SK-N-SH (cell line): Measurements from ENCODE around the gene PPL. TPM values are rescaled to one million over a fixed set of nuclear protein-coding genes. Genes with fewer than 3 reads are reported as not detected.

ENCODE experiments used
- CTCF ChIA-PET: fragments of 300-600, 350-600 bp; formaldehyde crosslinking; extraction: SDS; loops from one replicate; lab custom pipeline; 2021; lab: Yijun Ruan, JAX
- POLR2A ChIA-PET: fragments of 350-600 bp; sonication (Branson Sonifier 250); formaldehyde crosslinking; extraction: SDS; loops from one replicate; lab custom pipeline; 2020; ENCODE audit warnings: antibody characterized with exemption, inconsistent platforms; lab: Yijun Ruan, JAX
- DNase-seq: peaks from one replicate; pipeline ENCODE4 v3.0.0; 2012
- H2AFZ ChIP-seq: fragments of 200-600 bp; sonication (generic); 2 replicates; pipeline ENCODE4 v1.8.1; 2016; ENCODE audit warnings: antibody characterized with exemption, mild to moderate bottlenecking, low read depth
- H3F3A ChIP-seq: fragments of 200-600 bp; sonication (generic); replicated peaks from 2 replicates; pipeline ENCODE3; 2016; ENCODE audit warnings: antibody characterized with exemption, mild to moderate bottlenecking; ENCODE audit not compliant: insufficient read depth
- H3K27ac ChIP-seq, 2 experiments: fragments of 200-500 bp in 1 of 2; fragments of 200-600 bp in 1 of 2; sonication (Bioruptor generic) in 1 of 2; sonication (generic), shearing (Covaris generic) in 1 of 2; 2 replicates each; pipeline versions ENCODE4 v1.5.1 to v1.6.1; 2014 to 2016; ENCODE audit warnings: low read depth in 2 of 2, inconsistent platforms in 1 of 2, low read length in 1 of 2, mild to moderate bottlenecking in 1 of 2, mixed read lengths in 1 of 2
- H3K27me3 ChIP-seq: fragments of 200-600 bp; sonication (generic), shearing (Covaris generic); 2 replicates; pipeline ENCODE4 v1.6.1; 2016; ENCODE audit warnings: mixed run types; ENCODE audit not compliant: insufficient read depth
- H3K36me3 ChIP-seq, 2 experiments: fragments of 200-500 bp in 1 of 2; fragments of 200-600 bp in 1 of 2; sonication (Bioruptor generic) in 1 of 2; sonication (generic) in 1 of 2; replicated peaks in 1 of 2; 2 replicates each; pipeline versions ENCODE3 to v1.5.1; 2014 to 2016; ENCODE audit warnings: low read length in 1 of 2, mild to moderate bottlenecking in 1 of 2; ENCODE audit not compliant: insufficient read depth in 2 of 2, control insufficient read depth in 1 of 2
- H3K4me1 ChIP-seq, 2 experiments: fragments of 200-500 bp in 1 of 2; fragments of 200-600 bp in 1 of 2; sonication (Bioruptor generic) in 1 of 2; sonication (generic), shearing (Covaris generic) in 1 of 2; 2 replicates each; pipeline versions ENCODE4 v1.5.1 to v1.6.1; 2014 to 2016; ENCODE audit warnings: low read depth in 1 of 2, low read length in 1 of 2, mixed run types in 1 of 2; ENCODE audit not compliant: insufficient read depth in 2 of 2, control insufficient read depth in 1 of 2
- H3K4me2 ChIP-seq: fragments of 200-600 bp; sonication (generic), shearing (Covaris generic); 2 replicates; pipeline ENCODE4 v1.6.1; 2017; ENCODE audit warnings: mixed run types
- H3K4me3 ChIP-seq, 2 experiments: fragments of 200-500 bp in 1 of 2; fragments of 200-600 bp in 1 of 2; sonication (Bioruptor generic) in 1 of 2; sonication (generic), shearing (Covaris generic) in 1 of 2; 2 replicates each; pipeline versions ENCODE4 v1.5.1 to v1.8.1; 2014 to 2016; ENCODE audit warnings: low read depth in 2 of 2, inconsistent platforms in 1 of 2, low read length in 1 of 2, mild to moderate bottlenecking in 1 of 2, mixed read lengths in 1 of 2, moderate library complexity in 1 of 2
- H3K79me2 ChIP-seq: fragments of 200-600 bp; sonication (generic); 2 replicates; pipeline ENCODE4 v1.8.1; 2017; ENCODE audit warnings: mild to moderate bottlenecking; ENCODE audit not compliant: insufficient read depth
- H3K9ac ChIP-seq: fragments of 200-600 bp; sonication (generic); 2 replicates; pipeline ENCODE4 v1.6.1; 2017; ENCODE audit warnings: mixed run types
- H3K9me2 ChIP-seq: fragments of 200-600 bp; sonication (generic); 2 replicates; pipeline ENCODE4 v1.6.1; 2017; ENCODE audit warnings: mixed run types
- H3K9me3 ChIP-seq: fragments of 200-600 bp; sonication (generic); 2 replicates; pipeline ENCODE4 v1.6.1; 2017; ENCODE audit warnings: mixed run types, mild to moderate bottlenecking, moderate library complexity
- H4K20me1 ChIP-seq: fragments of 200-600 bp; sonication (generic); 2 replicates; pipeline ENCODE4 v1.6.1; 2017; ENCODE audit warnings: mild to moderate bottlenecking, mixed run types; ENCODE audit not compliant: insufficient read depth
- NFIC ChIP-seq: IDR thresholded peaks from 2 replicates; pipeline ENCODE4 v1.4.0; 2012; ENCODE audit warnings: borderline replicate concordance
- NRF1 ChIP-seq: IDR thresholded peaks from 2 replicates; pipeline ENCODE4 v1.6.1; 2012; ENCODE audit warnings: low read depth, mild to moderate bottlenecking, low read length
- RCOR1 ChIP-seq: fragments of 150-350 bp; IDR thresholded peaks from 2 replicates; pipeline ENCODE4 v1.6.1; 2017; ENCODE audit warnings: antibody characterized with exemption, low read length
- SIN3A ChIP-seq: IDR thresholded peaks from 2 replicates; pipeline ENCODE4 v1.6.1; 2012; ENCODE audit warnings: low read depth, mild to moderate bottlenecking, low read length, moderate library complexity, borderline replicate concordance
- TCF12 ChIP-seq: IDR thresholded peaks from 2 replicates; pipeline ENCODE4 v1.4.0; 2012
- YY1 ChIP-seq: IDR thresholded peaks from 2 replicates; pipeline ENCODE4 v1.4.0; 2012; ENCODE audit warnings: low read depth, mild to moderate bottlenecking
- WGBS: methylation state at CpG from one replicate; pipeline ENCODE4 v1.1.6; 2017; ENCODE audit warnings: low lambda C conversion rate; 5-methylcytosine and 5-hydroxymethylcytosine counted together
- polyA plus RNA-seq, 3 experiments: library from polyadenylated mRNA; depleted of rRNA; stranded (reverse); fragments of >200 nt; gene quantifications; 2 replicates each; pipeline ENCODE4 v1.2.3, GENCODE V29; 2012
- TF ChIP-seq, protein P1 (sequence below): IDR thresholded peaks from 2 replicates; pipeline ENCODE4 v1.6.1; 2012; ENCODE audit warnings: mild to moderate bottlenecking, low read depth, low read length, moderate library complexity
- TF ChIP-seq, protein P2 (sequence below): fragments of 200-600 bp; sonication (generic); IDR thresholded peaks from 2 replicates; pipeline ENCODE4 v1.6.1; 2017; ENCODE audit warnings: antibody characterized with exemption, mild to moderate bottlenecking, moderate library complexity
- TF ChIP-seq, protein P3 (sequence below): fragments of 150-350 bp; IDR thresholded peaks from 2 replicates; pipeline ENCODE4 v1.6.1; 2017; ENCODE audit warnings: antibody characterized with exemption, low read length, low read depth, borderline replicate concordance

PPL gene
- polyA plus RNA-seq, 1 of the 3 experiments (the other 2 are of a cell fraction) = 24.6 TPM

DNA sequence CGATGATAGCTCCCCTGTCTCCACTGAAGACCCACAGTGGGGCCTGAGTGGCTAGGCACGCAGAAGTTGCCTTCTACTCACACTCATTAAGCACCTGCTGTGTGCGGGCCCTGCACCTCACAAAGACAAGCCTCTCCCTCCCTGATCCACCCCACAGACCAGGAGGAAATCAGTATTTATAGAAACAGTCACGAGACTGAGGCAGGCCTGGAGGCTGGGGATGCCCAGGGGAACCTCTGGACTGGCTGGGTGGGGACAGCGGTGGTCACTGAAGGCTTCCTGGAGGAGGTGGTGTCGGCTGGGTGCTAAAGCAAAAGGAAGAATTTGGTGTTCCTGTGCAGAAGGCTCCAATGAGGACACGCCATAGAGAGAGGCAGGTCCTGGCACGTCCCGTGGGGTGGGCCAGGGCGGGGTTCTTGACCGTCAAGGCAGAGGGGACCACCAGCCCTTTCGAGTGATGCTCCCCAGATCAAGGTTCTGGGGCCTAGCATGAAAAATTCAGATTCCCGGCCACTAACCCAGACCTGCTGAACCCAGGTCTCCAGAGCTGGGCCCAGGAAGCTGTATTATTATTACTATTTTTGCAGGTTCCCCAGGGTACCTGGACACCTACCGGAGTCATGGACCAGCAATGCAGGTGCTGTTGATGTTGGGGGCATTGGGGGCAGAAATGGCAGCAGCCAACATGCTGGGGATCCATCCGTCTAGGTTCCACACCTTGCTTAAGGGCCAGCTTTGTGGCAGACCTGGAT is 23.0 kb downstream of the PPL start:
- ChIA-PET POLR2A (no interaction called here), CTCF (no interaction called here)
- WGBS = 93% methylated on average over 9 of the region's 15 CpGs

More for the DNA sequence above, 23.0 kb downstream of the PPL start:
- no peaks in the 10 kb centered on the region for H4K20me1 ChIP-seq
- H3K4me3 ChIP-seq = no peak overlapping the region
- no peak overlapping the region for H3K9ac ChIP-seq
- no peak for DNase-seq
- no peaks in the 10 kb centered on the region for H3F3A ChIP-seq
- no peaks in the 10 kb centered on the region for H3K36me3 ChIP-seq
- H3K9me3 ChIP-seq = no peaks in the 10 kb centered on the region
- H3K79me2 ChIP-seq = no peaks in the 10 kb centered on the region
- H2AFZ ChIP-seq = no peak overlapping the region
- TF ChIP-seq, protein P1, sequence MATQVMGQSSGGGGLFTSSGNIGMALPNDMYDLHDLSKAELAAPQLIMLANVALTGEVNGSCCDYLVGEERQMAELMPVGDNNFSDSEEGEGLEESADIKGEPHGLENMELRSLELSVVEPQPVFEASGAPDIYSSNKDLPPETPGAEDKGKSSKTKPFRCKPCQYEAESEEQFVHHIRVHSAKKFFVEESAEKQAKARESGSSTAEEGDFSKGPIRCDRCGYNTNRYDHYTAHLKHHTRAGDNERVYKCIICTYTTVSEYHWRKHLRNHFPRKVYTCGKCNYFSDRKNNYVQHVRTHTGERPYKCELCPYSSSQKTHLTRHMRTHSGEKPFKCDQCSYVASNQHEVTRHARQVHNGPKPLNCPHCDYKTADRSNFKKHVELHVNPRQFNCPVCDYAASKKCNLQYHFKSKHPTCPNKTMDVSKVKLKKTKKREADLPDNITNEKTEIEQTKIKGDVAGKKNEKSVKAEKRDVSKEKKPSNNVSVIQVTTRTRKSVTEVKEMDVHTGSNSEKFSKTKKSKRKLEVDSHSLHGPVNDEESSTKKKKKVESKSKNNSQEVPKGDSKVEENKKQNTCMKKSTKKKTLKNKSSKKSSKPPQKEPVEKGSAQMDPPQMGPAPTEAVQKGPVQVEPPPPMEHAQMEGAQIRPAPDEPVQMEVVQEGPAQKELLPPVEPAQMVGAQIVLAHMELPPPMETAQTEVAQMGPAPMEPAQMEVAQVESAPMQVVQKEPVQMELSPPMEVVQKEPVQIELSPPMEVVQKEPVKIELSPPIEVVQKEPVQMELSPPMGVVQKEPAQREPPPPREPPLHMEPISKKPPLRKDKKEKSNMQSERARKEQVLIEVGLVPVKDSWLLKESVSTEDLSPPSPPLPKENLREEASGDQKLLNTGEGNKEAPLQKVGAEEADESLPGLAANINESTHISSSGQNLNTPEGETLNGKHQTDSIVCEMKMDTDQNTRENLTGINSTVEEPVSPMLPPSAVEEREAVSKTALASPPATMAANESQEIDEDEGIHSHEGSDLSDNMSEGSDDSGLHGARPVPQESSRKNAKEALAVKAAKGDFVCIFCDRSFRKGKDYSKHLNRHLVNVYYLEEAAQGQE = no peak
- no peak for TF ChIP-seq TCF12
- no peak for TF ChIP-seq NRF1
- TF ChIP-seq, protein P2, sequence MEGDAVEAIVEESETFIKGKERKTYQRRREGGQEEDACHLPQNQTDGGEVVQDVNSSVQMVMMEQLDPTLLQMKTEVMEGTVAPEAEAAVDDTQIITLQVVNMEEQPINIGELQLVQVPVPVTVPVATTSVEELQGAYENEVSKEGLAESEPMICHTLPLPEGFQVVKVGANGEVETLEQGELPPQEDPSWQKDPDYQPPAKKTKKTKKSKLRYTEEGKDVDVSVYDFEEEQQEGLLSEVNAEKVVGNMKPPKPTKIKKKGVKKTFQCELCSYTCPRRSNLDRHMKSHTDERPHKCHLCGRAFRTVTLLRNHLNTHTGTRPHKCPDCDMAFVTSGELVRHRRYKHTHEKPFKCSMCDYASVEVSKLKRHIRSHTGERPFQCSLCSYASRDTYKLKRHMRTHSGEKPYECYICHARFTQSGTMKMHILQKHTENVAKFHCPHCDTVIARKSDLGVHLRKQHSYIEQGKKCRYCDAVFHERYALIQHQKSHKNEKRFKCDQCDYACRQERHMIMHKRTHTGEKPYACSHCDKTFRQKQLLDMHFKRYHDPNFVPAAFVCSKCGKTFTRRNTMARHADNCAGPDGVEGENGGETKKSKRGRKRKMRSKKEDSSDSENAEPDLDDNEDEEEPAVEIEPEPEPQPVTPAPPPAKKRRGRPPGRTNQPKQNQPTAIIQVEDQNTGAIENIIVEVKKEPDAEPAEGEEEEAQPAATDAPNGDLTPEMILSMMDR = no peak
- TF ChIP-seq SIN3A = no peak
- TF ChIP-seq, protein P3, sequence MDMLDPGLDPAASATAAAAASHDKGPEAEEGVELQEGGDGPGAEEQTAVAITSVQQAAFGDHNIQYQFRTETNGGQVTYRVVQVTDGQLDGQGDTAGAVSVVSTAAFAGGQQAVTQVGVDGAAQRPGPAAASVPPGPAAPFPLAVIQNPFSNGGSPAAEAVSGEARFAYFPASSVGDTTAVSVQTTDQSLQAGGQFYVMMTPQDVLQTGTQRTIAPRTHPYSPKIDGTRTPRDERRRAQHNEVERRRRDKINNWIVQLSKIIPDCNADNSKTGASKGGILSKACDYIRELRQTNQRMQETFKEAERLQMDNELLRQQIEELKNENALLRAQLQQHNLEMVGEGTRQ = no peak
- no peak for TF ChIP-seq YY1
- no peak for TF ChIP-seq NFIC
- no peak for TF ChIP-seq RCOR1
- TF ChIP-seq, all 33 proteins: peak for 0
- Histone ChIP-seq H3K4me1 (0 out of 4 replicates have a peak, but pooled peaks cover 0 to 8% of the 10 kb centered on the region in 2 experiments), H3K9me2 (no peaks in the 10 kb centered on the region), H3K27ac (no peak overlapping the region), H3K27me3 (no peaks in the 10 kb centered on the region), H3K4me2 (no peak overlapping the region)
